ENCODE data around the gene EFCAB11. TPM values are rescaled to one million over a fixed set of nuclear protein-coding genes. Genes with fewer than 3 reads are reported as not detected.
A peak's percentile ranks its signal among the peaks of the same experiment; 100 is the strongest.
"Not testable (repeated sequence)": the region's sequence is repeated elsewhere in the genome, so short reads cannot be mapped to it uniquely, and the experiment has no call there.

EFCAB11 gene
- total RNA-seq, 1 donor from 2014 or later = 13.9 TPM

DNA sequence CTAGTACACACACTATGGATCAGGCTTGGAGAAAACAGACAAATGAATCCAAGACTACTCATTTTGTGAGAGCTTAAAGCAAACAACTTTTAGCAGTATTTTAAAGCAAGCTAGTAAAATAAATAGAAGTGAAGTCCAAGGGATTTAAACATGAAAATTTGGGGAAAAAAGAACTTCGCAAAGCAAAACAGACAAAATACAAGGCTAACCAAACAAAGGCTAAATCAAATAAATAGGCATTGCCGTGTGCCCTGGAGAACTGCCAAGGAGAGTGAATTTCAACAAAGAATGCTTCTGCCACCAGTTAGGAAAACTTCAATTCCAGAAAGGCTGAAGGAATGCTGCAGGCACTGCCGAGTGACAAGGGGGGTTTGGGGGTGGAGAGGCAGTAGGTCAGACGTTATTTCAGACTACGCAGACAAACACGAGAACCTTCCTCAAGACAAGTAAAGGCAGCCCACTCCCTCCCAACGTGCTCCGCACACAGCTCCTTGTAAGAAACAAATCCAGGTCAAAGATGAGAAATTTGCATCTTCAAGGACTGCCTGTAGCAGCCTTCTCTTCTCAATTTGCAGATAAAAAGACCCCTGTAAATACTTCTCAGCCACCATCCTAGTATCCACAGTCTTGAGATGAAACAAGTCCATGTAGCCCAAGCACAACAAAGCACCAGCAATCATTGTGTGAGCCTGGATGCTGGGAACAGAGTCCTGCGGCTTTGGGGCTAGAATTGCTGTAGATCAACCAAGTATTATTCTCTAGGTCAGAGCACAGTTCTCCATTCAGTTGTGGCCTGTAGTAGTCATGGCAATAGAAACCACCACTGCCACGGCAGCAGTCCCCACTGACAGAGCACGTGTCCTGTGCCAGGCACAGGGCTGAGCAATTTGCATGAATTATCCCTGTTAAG is 43.3 kb downstream of the EFCAB11 start:
- peak; percentile 89 for DNase-seq (ENCODE audit: low read depth)

DNA sequence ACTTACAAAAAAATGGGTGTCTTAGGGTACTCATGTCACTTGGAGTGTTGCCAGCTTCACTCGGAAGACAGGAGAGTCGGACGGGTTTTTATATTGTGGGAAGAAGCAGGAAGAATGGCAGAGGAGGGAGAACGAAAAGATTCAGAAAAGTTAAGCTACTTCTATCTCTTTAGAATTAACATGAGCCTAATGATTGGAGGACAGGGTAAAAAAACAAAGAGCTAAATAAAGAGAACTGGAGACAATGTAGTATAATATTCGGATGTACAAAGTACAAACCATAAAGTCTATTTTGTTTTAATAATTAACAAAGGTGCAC is 43.9 kb downstream of the EFCAB11 start:
- peak; percentile 50 for DNase-seq (ENCODE audit: low read depth)

DNA sequence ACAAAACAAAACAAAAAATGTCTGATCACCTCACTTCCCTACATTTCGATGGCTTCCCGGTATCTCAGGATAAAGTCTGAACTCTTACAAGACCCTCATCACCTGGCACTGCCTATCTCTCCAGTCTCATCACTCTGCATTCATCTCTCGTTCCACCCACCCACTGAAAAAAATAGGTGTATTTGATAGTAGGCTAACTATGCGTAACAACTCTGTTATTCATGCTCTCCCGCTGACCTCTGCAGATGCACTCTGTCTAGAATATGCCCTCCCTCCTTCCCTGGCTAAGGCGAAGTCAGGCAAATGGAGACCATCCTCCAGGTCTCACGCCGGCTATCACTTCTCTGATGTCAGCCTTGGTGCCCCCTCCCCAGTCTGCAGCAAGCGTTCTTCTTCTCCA is 44.9 kb downstream of the EFCAB11 start:
- no peak for DNase-seq (ENCODE audit: low read depth)

DNA sequence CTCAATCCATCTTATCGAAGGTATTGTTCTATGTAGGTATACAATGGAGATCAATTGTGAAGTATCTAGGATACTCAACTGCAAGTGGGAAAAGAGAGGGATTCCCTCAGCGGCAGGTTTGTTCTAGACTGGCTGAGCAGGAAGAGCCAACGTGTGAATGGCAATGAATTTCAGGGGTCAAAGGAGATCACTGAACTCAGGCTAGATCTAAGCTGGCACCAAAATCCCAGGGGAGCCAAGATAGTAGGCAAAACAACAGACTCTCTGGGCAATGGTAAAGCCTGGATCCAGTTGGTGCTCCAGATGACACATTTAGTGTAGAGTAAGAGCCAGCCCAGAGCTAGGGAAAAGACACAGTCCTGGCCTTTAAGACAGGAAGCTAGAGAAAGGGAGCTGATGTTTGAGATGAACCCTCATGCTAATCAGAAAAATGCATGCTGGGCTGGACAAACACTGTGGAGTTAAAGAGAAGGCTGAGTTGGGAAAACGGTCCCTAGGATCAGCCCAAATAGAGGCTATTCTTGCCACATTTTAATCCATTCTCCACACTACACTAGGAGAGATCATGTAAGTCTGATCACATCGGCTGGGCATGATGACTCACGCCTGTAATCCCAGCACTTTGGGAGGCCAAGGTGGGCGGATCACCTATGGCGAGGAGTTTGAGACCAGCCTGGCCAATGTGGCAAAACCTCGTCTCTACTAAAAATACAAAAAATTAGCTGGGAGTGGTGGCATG is 45.6 kb downstream of the EFCAB11 start:
- no peak for DNase-seq (ENCODE audit: low read depth)

DNA sequence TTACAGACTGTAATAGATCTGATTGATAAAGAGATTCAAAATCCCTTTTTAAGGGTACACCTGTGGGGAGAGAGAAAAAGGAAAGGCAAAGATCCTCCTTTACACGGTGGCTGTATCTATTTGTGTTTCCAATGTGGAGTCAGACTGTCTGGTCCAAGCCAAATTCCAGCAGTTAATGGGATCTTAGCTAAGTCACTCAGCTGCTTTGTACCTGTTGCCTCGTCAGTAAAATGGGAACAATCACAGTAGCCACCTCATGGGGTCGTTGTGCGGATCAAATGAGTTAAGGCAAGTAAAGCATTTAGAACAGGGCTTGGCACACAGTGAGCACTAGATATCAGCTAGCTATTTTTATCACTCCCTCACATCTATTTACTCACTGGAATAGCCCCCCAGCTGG is 46.9 kb downstream of the EFCAB11 start:
- no peak for DNase-seq (ENCODE audit: low read depth)

DNA sequence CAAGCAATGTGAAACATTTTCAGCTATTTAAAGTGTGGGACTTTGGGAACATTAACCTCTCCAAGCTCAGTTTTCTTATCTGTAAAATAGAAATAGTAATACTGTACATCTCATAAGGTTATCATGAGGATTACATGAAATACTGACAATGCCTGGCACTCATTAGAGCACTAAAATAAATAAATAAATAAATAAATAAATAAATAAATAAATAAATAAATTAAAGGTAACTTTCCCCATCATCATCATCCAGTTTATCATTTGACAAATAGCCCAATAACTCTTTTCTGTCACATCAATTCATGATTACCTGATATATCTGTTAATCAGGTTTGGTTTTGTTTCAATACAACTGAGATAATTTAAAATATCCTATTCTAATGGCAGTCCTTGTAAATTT is 48.5 kb downstream of the EFCAB11 start:
- DNase-seq (ENCODE audit: low read depth) = no peak

DNA sequence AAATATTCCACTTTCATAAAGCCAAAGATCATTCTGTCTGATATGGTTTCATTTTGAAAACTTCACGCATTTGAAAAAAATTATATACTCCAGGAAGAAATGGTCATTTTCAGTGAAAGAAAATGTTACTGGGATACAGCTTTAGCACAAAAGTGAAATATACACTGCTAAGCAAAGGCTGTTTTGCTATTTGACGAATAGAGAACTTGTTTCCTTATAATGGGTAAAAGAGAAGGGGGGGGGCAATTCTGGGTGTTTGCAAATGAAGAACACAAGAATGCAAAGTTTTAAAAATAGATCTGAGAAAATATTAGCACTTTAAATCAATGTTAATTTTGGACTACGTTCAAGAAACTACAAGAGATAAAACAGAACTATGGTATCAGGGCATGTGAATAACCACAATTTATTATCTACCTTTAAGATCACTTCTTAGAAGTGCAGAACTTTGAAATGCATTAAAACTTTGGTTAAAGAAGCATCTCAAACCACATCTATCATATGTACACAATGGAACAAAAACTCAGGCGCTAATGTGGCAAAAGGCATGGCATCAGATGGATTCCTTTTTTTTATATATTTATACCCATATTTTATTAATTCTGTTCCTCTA is 51.1 kb downstream of the EFCAB11 start:
- DNase-seq (ENCODE audit: low read depth) = no peak

DNA sequence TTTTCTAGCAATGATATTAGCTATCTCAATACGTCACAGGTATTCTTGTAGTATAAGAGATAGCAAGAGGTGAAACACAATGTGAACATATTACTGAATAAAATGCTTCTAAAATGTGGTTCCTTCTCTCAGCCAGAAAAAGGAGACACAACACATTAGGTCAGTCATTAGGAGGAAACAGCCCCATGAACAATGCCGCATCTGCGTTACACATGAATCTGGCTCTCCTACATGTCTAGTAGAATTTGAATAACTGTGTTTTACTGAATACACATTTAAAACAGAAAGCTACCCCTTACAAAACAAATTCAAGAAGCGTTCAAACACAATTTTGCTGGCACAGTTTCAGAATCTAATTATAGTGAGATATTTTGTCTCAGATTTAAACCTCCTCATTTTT is 51.6 kb downstream of the EFCAB11 start:
- no peak for DNase-seq (ENCODE audit: low read depth)

DNA sequence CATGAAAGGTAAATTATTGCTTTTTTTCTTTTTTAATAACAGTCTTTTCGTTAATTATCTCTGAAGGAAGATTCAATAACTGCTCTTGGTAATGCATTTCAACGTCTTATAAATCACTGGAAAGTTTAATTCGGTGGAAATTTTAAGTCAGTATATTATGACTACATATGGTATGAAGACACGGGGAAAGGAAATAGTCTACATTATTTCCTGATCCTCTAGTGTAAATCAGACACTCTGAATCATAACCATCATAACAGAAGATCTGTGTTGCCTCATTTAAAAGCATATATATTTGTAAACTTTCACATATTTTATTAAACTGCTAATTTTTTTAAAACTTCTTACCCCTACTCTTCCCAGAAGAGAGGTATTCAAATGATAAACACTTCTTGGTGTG is 53.7 kb downstream of the EFCAB11 start:
- DNase-seq (ENCODE audit: low read depth) = no peak

DNA sequence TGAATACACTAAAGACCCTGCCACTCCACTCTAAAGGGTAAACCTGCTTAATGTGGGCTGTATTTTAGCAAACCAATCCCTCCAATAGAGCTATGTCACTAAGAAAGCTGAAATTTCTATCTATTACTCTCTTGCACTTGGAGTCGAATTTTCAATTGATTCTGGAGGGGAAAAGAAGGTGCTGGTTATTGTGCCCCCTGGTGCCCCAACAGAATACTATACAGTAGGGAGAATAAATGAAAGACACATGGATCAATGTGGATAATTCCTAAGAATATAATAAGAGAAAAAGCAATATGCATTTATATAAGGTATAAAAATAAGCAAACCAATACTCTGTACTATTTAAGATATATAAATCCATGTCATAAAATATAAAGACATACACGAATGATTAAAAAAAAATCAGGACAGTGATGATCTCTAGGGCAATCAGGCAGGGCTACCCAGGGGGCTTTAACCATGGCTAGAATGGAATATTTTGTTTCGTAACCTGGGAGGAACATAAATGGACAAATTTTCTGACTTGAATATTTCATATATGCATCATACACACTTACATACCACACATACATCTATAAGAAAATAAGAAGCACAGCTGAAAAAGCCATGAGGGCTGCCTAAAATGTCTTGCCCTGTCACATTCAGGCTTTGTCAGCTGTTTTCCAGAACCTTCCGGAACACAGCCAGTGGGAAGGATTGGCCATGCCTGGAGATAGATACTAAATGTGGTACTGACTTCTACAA is 54.4 kb downstream of the EFCAB11 start:
- DNase-seq (ENCODE audit: low read depth) = no peak

DNA sequence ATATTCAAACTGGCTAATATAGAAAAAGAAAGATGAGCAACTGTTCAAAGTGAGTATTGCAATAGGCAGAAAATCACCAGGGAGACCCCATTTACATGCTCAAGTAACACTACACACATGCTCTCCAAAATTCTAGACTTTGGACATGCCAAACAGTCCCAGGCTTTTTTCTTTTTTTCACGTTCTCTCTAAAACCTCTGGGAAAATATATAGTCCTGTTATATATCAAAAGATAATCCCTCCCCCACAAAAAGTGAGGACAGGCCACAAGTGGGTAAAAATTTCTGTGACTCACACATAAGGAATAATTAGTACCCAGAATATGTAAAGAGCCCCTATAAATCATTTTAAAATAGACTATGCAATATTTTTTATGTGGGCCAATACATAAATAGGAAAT is 55.2 kb downstream of the EFCAB11 start:
- DNase-seq (ENCODE audit: low read depth) = no peak

DNA sequence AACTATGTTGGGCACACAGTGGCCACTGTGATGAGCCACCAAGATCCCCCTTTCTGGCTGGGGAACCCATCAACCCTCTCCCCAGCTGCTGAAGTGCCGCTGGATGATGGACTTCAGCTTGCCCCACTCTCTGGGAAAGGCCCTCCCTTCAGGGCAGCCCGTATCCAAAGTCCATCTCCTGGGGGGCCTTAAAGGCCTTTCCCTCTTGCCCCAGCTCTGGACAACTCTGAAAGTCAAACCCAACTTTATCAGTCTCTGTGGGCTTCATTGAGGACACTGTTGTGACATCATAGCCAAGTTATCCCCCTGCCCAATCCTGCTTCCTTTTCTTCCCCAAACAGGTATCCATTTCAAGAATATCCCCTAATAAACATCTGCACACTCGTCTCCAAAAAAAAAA is 61.1 kb downstream of the EFCAB11 start:
- DNase-seq (ENCODE audit: low read depth) = not testable (repeated sequence)

DNA sequence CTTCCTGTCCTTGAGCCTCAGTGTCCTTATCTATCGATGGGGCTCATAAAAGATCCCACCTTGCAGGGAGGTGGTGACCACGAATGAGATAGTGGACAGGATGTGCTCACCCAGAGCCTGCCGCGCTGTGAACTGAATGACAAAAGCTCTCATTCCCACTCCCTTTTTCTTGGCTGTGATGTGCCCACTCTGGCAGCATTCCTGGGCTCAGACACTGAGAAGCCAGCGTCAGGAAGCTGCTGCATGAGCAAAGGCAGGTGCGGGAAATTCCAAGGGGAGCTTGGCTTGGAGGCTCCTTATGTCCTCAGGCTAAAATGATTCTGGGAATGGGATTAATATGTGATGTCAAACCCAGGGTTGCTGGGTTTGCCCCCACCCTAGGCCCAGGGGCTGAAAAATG is 61.6 kb downstream of the EFCAB11 start:
- DNase-seq (ENCODE audit: low read depth) = no peak

DNA sequence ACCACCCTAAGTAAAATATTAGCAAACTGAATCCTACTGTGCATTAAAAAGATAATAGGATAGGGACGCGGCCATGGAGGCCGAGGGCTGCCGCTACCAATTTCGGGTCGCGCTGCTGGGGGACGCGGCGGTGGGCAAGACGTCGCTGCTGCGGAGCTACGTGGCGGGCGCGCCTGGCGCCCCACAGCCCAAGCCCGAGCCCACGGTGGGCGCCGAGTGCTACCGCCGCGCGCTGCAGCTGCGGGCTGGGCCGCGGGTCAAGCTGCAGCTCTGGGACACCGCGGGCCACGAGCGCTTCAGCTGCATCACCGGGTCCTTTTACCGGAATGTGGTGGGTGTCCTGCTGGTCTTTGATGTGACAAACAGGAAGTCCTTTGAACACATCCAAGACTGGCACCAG is 62.8 kb downstream of the EFCAB11 start:
- DNase-seq (ENCODE audit: low read depth) = not testable (repeated sequence)

DNA sequence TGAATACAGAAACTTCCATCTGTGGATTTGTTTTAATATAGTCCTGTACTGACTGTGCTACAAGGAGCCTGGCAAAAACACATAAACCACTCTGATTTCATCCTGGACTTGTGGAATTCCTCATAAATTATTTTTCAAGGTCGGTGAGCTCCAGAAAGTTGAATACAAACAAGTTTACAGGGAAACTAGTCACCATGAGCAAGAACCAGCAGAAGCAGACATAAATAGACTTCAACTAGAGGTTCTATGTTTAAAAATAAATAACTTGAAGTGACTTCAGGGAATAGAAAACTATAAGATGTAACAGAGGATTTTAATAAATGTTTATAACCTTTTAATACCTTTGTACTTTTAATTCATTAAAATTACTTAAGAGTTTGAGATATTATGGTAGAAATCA is 63.5 kb downstream of the EFCAB11 start:
- no peak for DNase-seq (ENCODE audit: low read depth)

DNA sequence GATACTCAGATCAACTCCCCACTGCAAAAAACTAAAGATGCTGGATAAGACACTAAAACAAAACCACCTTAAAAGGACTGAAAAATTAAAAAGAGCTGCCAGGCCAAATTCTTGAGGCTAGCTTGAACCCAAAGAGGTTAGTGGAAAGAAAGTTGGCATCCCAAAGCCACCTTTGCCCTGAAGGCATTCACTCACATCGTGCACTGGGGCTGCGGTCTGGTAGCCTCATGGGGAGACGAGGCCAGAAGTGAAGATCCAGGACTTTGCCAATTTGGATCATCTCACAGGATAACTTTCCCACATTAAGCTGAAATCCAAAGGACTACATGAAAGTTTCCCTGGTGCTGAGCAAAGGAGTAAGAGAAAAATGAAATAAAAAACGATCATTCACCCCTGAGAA is 63.9 kb downstream of the EFCAB11 start:
- DNase-seq (ENCODE audit: low read depth) = no peak

DNA sequence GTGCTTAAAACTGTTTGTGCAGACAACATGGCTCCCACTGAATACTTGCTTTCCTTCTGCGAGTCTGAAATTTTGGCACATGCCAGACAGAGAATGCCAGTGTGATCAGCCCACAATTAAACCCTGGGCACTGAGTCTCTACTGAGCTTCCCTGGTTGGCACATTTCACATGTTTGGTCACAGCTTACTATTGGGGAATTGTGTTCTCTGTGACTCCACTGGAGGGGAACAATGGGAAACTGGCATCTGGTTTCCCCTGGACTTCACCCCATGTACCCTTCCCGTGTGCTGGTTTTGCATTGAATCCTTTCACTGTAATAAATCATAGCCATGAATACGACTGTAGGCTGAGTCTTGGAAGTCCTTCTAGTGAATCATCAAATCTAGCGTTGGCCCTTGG is 64.9 kb downstream of the EFCAB11 start:
- DNase-seq (ENCODE audit: low read depth) = no peak

DNA sequence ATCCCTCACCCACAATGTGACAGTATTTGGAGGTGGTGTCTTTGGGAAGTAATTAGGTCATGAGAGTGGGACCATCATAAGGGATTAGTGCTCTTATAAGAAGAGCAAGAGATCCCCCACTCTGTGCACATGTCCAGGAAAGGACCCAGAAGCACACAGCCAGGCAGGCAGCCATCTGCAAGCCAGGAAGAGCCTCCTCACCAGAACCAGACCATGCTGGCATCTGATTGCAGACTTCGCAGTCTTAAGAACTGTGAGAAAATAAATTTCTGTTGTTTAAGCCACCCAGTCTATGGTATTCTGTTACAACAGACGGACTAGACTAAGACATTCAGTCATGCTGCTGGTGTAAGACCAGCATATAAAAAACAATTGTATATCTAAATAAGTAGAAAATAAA is 69.8 kb downstream of the EFCAB11 start:
- DNase-seq (ENCODE audit: low read depth) = no peak

DNA sequence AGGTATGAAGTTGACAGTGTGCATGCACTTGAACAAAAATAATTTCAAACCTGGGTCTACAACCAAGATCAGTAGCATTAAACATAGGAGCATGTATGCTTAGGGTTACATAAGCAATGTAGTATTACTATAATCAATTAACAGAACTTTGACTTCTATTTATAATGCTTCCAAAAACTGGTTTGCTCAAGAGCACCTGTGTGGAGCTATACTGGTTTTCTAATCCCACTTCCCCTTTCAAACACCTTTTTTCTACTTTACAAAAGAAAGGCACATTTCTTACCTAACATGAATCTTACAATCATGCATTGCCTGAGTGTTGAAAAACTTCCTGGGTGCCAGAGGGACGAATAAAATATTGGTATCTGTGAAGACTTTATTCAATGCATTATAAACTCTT is 72.7 kb downstream of the EFCAB11 start:
- DNase-seq (ENCODE audit: low read depth) = no peak

DNA sequence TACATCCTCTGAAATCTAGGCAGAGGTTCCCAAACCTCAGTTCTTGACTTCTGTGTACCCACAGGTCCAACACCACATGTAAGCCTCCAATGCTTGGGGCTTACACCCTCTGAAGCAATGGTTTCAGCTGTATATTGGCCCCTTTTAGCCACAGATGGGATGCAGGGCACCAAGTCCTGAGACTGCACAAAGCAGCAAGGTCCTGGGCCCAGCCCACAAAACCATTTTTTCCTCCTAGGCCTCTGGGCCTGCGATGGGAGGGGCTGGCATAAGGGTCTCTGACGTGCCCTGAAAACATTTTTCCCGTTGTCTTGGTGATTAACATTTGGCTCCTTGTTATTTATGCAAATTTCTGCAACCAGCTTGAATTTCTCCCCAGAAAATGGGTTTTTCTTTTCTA is 80.4 kb downstream of the EFCAB11 start:
- not testable (repeated sequence) for DNase-seq (ENCODE audit: low read depth)

DNA sequence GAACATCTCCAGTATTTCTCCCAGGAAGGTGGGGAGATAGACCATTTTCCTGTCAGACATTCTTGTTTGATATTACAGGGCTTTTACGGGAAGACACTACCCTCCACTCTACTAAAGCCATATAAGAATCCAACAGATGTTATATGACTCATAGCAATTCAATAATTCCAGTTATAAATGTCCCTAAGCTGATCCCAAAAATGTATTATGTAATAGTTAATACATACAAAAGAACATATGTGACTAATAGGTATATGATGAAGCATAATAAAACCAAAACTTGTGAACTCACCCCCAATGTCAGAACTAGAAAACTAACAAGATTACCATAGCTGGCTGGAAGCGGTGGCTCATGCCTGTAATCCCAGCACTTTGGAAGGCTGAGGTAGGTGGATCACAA is 84.2 kb downstream of the EFCAB11 start:
- DNase-seq (ENCODE audit: low read depth) = no peak

DNA sequence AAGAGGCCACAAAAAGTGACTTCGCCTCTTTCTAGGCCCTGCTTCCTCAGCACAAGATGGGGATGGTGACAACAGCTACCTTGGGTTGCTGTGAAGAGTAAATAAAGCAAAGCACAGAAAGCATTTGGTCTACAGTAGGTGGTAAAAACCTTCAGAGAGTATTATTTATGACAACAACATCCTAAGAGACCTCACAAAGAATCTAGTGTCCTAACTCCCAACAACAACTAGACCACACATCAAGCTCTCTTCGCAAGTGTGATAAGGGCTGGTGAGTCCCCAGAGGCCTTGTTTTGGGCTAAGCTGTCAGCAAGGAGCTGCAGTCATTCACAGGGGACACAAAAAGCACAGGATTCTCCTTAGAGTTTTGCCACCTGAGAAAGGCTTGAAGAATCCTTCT is 84.9 kb downstream of the EFCAB11 start:
- no peak for DNase-seq (ENCODE audit: low read depth)
